RCC 7860 (cell line): ENCODE results near the gene RAD23B.

Experiments
- DNase-seq: peaks from one replicate; pipeline ENCODE4 v3.0.0-alpha.2; 2015; ENCODE audit warnings: low spot score
- FAIRE-seq: peaks from 2 replicates; lab custom pipeline; 2012; peaks lifted over from hg19 to GRCh38; lab: Jason Lieb, UNC

The RAD23B gene

DNA sequence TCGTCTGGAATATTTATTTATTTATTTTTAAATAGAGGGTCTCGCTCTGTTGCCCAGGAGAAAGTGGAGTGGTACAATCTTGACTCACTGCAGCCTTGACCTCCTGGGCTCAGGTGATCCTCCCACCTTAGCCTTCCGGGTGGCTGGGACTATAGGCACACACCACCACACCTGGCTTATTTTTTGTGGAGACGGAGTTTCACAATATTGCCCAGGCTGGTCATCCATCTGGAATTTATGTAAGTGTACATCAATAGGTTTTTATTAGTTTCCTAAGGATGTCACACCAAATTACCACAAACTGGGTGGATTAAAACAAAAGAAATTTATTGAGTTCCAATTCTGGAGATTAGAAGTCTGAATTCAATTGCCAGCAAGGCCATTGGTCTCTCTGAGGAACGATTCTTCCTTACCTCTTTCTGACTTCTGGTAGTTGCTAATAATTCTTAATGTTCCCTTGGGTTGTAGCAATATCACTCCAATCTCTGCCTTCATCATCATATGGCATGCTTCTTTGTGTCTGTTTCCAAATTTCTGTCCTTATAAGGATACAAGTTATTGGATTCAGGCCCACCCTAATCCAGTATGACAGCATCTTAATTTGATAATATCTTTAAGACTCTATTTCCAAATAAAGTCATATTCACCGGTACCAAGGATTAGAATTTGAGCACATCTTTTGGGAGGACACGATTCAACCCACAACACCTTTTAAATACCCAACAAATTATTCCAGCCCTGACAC, 16.3 kb upstream of the RAD23B start:
- DNase-seq: no peak

GRCh38 chr9:107268560-107268959, 14.5 kb upstream of the RAD23B start:
- no peak for FAIRE-seq

More for the DNA sequence above, 16.3 kb upstream of the RAD23B start:
- FAIRE-seq: no peak

GRCh38 chr9:107269254-107269653, 13.8 kb upstream of the RAD23B start:
- FAIRE-seq (no peak), DNase-seq (no peak)

More at GRCh38 chr9:107268560-107268959, 14.5 kb upstream of the RAD23B start:
- no peak for DNase-seq

GRCh38 chr9:107269681-107270080, 13.4 kb upstream of the RAD23B start:
- FAIRE-seq: no peak
- DNase-seq: no peak

DNA sequence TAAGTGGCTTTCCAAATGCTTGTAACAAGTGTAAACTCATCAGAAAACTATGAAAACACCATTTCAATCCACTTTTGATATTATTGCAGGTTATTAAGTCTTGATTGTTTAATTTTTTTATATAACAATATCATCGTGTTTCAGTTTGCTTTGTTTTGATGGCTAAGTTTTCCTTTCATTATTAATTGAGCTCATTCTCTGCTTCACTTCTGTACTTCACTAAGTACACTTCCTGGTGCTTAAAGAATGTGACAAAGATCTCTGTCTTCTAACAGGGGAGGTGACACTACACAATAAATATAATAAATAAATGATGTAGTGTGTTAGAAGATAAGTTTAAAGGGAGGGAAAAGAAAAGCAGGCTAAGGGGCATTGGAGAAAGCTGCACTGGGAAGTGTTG, 13.0 kb upstream of the RAD23B start:
- DNase-seq: no peak
- no peak for FAIRE-seq

DNA sequence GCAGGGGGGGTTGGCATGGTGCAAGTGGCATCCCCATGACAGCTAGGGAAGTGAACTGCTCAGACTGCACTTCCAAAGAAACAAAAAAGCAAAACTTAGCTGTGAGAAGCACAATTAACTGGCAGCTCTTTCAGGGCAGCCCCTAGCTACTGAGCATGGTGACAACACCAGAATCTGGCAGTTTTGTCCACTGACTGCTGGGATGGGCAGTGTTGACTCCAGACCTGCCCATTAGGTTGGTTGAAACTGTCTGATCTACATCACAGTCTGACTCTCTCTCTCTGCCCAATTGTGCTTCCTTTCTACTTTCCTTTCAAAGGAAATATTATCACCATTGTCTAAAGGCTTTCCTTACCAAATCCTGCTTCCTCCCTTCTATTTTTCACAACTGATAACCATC, 12.5 kb upstream of the RAD23B start:
- FAIRE-seq (no peak), DNase-seq (no peak)

DNA sequence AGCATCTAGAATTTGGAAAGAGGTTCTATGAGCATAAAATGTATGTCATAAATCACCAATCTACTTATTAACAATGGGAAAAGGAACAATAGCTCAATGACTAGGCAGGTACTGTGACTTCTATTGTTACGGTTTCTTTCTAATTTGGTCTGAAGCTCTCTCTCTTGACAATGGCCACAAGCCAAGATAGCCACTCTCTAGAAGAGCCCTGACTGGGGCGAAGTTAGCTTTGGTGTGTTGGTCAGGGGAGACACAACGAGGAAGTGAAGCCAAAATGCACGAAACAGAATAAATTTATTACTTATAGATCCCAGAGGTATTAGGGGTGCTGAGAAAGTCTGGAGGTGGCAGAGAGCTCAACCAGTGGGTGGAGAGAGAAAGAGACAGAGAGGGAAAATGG, 9.4 kb upstream of the RAD23B start:
- no peak for FAIRE-seq

GRCh38 chr9:107274096-107274495, 9.0 kb upstream of the RAD23B start:
- DNase-seq: no peak
- FAIRE-seq: no peak

More for the DNA sequence above, 9.4 kb upstream of the RAD23B start:
- DNase-seq: no peak

DNA sequence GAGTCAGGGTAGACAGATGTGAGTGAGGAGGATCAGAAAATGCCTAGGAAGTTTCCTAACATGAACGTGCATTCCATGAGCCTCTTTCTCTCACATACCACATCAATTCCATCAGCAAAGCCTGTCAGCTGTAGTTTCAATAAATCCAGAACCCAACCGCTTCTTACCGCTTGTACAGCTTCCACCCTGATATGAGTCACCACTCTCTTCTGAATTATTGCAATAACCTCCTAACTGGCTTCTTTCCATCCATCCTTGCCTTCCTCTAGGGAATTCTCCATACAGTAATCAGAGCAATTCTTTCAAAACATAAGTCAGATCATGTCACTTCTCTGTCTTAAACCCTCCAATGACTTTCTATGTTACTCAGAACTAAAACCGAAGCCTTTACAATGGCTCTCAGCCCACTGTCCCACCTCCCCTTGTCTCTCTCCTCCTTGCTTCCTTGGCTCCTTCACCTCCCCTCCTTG, 8.1 kb upstream of the RAD23B start:
- DNase-seq (peak; percentile 91), FAIRE-seq (peak; percentile 77)

- FAIRE-seq: no peak
- DNase-seq: no peak
Observed at GRCh38 chr9:107275530-107275929, 7.5 kb upstream of the RAD23B start.

GRCh38 chr9:107276966-107277710, 5.9 kb upstream of the RAD23B start:
- FAIRE-seq: no peak
- no peak for DNase-seq

- no peak for FAIRE-seq
- DNase-seq: no peak
Observed at GRCh38 chr9:107277801-107278200, 5.3 kb upstream of the RAD23B start.

DNA sequence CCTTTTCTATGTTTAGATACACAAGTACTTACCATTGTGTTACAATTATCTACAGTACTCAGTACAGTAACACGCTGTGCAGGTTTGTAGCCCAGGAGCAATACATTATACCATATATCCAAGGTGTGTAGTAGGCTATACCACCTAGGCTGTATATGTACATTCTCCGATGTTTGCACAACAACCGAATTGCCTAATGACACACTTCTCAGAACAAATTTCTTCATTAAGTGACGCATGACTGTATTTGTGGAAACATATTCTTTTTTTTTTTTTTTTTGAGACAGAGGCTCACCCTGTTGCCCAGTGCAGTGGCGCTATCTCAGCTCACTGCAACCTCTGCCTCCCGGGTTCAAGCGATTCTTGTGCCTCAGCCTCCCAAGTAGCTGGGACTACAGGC, 4.0 kb upstream of the RAD23B start:
- no peak for DNase-seq

DNA sequence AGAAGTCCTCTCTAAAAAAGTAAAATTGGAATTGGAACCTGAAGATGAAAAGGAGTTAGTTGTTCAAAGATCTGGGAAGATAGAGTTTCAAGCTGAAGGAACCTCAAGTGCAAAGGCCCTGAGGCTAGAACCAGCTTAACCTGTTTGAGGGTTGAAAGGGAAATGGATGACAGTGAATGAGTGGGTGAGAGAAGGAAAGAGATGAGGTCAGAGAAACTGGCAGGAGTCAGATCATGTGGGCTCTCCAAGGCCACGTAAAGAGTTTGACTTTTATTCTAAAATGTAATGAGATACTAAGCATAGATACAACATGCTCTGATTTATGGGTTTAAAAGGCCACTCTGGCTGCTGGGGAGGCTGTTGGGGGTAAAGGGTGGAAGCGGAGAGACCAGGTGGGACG, 2.5 kb upstream of the RAD23B start:
- DNase-seq (no peak), FAIRE-seq (no peak)

More for the DNA sequence above, 4.0 kb upstream of the RAD23B start:
- FAIRE-seq: no peak

GRCh38 chr9:107281184-107281583, 1.9 kb upstream of the RAD23B start:
- no peak for FAIRE-seq
- no peak for DNase-seq

- FAIRE-seq: no peak
- no peak for DNase-seq
Observed at GRCh38 chr9:107281922-107282667, 984 bp upstream of the RAD23B start.

DNA sequence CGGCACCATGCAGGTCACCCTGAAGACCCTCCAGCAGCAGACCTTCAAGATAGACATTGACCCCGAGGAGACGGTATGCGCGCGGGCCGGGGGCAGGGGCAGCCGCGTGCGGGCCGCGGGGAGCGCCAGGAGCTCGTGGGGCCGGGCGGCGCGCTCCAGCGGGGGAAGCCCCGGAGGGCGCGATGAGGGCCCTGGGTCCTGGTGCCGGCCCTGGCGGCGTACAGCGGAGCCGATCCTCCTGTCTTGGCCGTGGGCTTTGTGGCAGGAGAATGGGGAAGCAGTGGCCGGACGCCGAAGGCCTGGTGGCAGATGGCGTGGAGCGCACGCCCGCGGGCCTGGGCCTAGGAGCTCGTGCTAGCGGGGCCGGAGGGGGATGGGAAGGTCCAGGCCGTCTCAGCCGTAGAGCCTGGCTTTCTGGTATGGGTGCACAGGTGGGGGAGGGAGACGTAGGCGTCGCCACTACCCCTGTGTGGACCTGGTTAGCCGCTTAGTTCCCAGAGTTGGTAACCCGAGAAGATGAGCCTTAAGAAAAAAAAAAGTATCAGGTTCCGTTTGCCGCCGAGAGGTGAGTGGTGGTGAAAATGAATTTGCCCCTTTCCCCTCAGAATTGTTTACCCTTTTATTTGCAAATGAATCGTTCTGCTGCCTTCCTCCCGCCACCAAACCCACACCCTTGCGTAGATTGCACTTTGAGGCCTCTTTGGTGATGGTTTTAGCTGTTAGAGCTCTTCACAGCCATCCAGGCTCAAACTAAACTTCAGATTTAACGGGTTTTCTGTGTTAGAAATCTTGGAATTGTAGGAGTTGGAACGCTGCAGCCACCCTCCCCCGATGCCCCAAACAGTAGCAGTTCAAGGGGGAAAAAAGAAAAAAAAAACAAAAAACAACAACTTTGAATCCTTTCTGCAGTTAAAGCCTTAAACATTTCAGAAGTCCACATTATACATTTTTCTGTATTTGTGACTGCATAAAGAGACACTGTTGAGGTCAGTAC, 841 bp downstream of the RAD23B start:
- FAIRE-seq: no peak
- DNase-seq: peak; percentile 67

GRCh38 chr9:107284636-107285035, 1.6 kb downstream of the RAD23B start:
- FAIRE-seq (no peak), DNase-seq (no peak)

- no peak for FAIRE-seq
- DNase-seq: no peak
Observed at GRCh38 chr9:107285286-107285685, 2.2 kb downstream of the RAD23B start.

DNA sequence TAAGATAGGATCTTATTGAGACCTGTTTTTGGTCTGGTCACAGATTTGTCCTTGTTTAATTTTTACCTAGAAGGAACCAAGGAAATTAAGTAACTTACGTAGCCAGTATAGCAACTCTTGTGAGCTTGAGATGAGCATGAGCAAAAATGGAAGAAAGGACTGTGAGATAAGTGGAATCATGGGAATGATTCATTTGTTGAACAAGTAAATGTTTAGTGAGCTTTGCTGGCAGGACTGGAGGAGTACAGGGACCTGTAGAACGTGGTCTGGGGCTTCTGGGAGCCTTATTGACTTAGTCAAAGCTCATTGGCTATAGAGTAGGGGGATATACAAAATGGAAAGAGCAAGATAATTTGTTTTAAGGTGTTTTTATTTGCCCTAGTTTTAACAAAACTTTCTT, 3.0 kb downstream of the RAD23B start:
- peak; percentile 83 for FAIRE-seq
- DNase-seq: peak; percentile 68
